B cell (primary cell): ENCODE measurements around the gene TBC1D25. TPM values are rescaled to one million over a fixed set of nuclear protein-coding genes. Genes with fewer than 3 reads are reported as not detected.

ENCODE experiments used
- ATAC-seq: fragments of 200-7000 bp; cut with Tn5 transposase; one replicate; pipeline ENCODE4 v1.10.0; 2021; ENCODE audit warnings: low read depth, mild to moderate bottlenecking, moderate number of reproducible peaks, moderate library complexity
- CTCF ChIA-PET: fragments of 350-600 bp; sonication (Branson Sonifier 250); formaldehyde crosslinking; loops from one replicate; lab custom pipeline; 2021; ENCODE audit warnings: antibody characterized with exemption, inconsistent platforms; lab: Charles Lee
- POLR2A ChIA-PET: fragments of 350-600 bp; sonication (Branson Sonifier 250); formaldehyde crosslinking; loops from one replicate; lab custom pipeline; 2021; ENCODE audit warnings: antibody characterized with exemption; lab: Charles Lee
- DNase-seq: peaks from one replicate; pipeline ENCODE4 v3.0.0; 2013
- H2AFZ ChIP-seq: 2 replicates; pipeline ENCODE4 v1.6.1; 2012; ENCODE audit warnings: mild to moderate bottlenecking, low read depth, low read length; ENCODE audit not compliant: insufficient read depth, poor library complexity, severe bottlenecking
- H3K27ac ChIP-seq, 2 donors: 1 replicate in 1 of 2; 2 replicates in 1 of 2; pipeline ENCODE4 v1.5.1; 2012 to 2013; ENCODE audit warnings: low read length in 2 of 2, mild to moderate bottlenecking in 2 of 2, moderate library complexity in 1 of 2
- H3K27me3 ChIP-seq, 4 experiments: fragments of 200-600 bp in 1 of 4; sonication (generic) in 1 of 4; replicated peaks in 1 of 4; 1 replicate in 2 of 4; 2 replicates in 2 of 4; pipeline versions ENCODE4 v1.6.1 to v1.7.0; 2013 to 2016; ENCODE audit warnings: low read length in 3 of 4, mild to moderate bottlenecking in 2 of 4, mixed read lengths in 1 of 4, moderate library complexity in 1 of 4; ENCODE audit not compliant: insufficient read depth in 4 of 4, control insufficient read depth in 3 of 4; ENCODE audit errors: control extremely low read depth in 1 of 4
- H3K36me3 ChIP-seq, 2 experiments: replicated peaks in 1 of 2; 1 replicate in 1 of 2; 2 replicates in 1 of 2; pipeline versions ENCODE4 v1.6.1 to v1.7.1; 2013; ENCODE audit warnings: low read length in 1 of 2; ENCODE audit not compliant: insufficient read depth in 2 of 2, control insufficient read depth in 1 of 2; ENCODE audit errors: control extremely low read depth in 1 of 2, extremely low read depth in 1 of 2
- H3K4me1 ChIP-seq, 2 donors: fragments of 200-600 bp in 1 of 2; sonication (generic) in 1 of 2; 1 replicate in 1 of 2; 2 replicates in 1 of 2; pipeline versions ENCODE4 v1.5.1 to v1.6.1; 2013 to 2017; ENCODE audit warnings: low read length in 2 of 2; ENCODE audit not compliant: control insufficient read depth in 2 of 2, insufficient read depth in 2 of 2
- H3K4me2 ChIP-seq: replicated peaks from 2 replicates; pipeline ENCODE3; 2012; ENCODE audit warnings: mild to moderate bottlenecking, low read depth, low read length; ENCODE audit not compliant: poor library complexity, severe bottlenecking
- H3K4me3 ChIP-seq, 5 experiments: fragments of 200-600 bp in 1 of 5; sonication (generic) in 1 of 5; 1 replicate in 3 of 5; 2 replicates in 2 of 5; pipeline versions ENCODE4 v1.5.1 to v1.7.0; 2011 to 2016; ENCODE audit warnings: low read length in 4 of 5, mild to moderate bottlenecking in 4 of 5, low read depth in 2 of 5, control low read depth in 1 of 5, moderate library complexity in 1 of 5; ENCODE audit not compliant: insufficient read depth in 1 of 5; ENCODE audit errors: control extremely low read depth in 1 of 5, extremely low read depth in 1 of 5
- H3K79me2 ChIP-seq: fragments of 200-600 bp; sonication (generic); one replicate; pipeline ENCODE4 v1.6.0; 2016; ENCODE audit warnings: low read length; ENCODE audit not compliant: control insufficient read depth, insufficient read depth
- H3K9ac ChIP-seq: fragments of 200-600 bp; sonication (generic); 2 replicates; pipeline ENCODE4 v1.6.1; 2017; ENCODE audit warnings: mild to moderate bottlenecking, low read length, moderate library complexity
- H3K9me3 ChIP-seq, 3 donors: one replicate each; pipeline versions ENCODE4 v1.6.1 to v1.7.1; 2013; ENCODE audit warnings: low read length in 2 of 3; ENCODE audit not compliant: control insufficient read depth in 2 of 3, insufficient read depth in 1 of 3; ENCODE audit errors: control extremely low read depth in 1 of 3
- H4K20me1 ChIP-seq: 2 replicates; pipeline ENCODE4 v1.6.0; 2012; ENCODE audit warnings: mild to moderate bottlenecking, low read length; ENCODE audit not compliant: insufficient read depth, control insufficient read depth, poor library complexity, severe bottlenecking
- H3K27ac Mint-ChIP-seq: one replicate; pipeline ENCODE4 v1.8.0; 2021; ENCODE audit warnings: mixed read lengths
- H3K27me3 Mint-ChIP-seq: one replicate; pipeline ENCODE4 v1.8.0; 2021; ENCODE audit warnings: mixed read lengths
- H3K4me1 Mint-ChIP-seq: one replicate; pipeline ENCODE4 v1.8.0; 2021; ENCODE audit warnings: mixed read lengths
- H3K4me3 Mint-ChIP-seq: one replicate; pipeline ENCODE4 v1.8.0; 2021; ENCODE audit warnings: mixed read lengths
- H3K9me3 Mint-ChIP-seq: one replicate; pipeline ENCODE4 v1.8.0; 2022; ENCODE audit warnings: mixed read lengths; ENCODE audit not compliant: insufficient read depth
- EZH2 ChIP-seq: IDR thresholded peaks from 2 replicates; pipeline ENCODE4 v1.6.1; 2012; ENCODE audit warnings: borderline replicate concordance, low read depth, mild to moderate bottlenecking, moderate library complexity, low read length; ENCODE audit not compliant: insufficient read depth, poor library complexity, severe bottlenecking
- WGBS: methylation state at CpG from one replicate; pipeline ENCODE4 v1.1.5; 2013; ENCODE audit warnings: missing lambda C conversion rate; ENCODE audit not compliant: insufficient coverage; 5-methylcytosine and 5-hydroxymethylcytosine counted together
- intact Hi-C: fragments of 100-400 bp; cut with micrococcal nuclease; formaldehyde crosslinking; loops from one replicate; pipeline ENCODE4 v1.10.0; 2022
- polyA plus RNA-seq: library from polyadenylated mRNA; depleted of rRNA; stranded (reverse); fragments of >200 nt; gene quantifications from 2 replicates; pipeline ENCODE4 v1.2.3, GENCODE V29; 2012
- total RNA-seq, 2 donors: library from RNA; stranded (reverse); fragments of 120-200 nt in 1 of 2; gene quantifications; 1 replicate in 1 of 2; 2 replicates in 1 of 2; pipeline versions ENCODE4 v1.2.3 to v1.2.4, GENCODE V29; 2013 to 2022
- TF ChIP-seq, protein P1 (sequence below): fragments of 200-600 bp; IDR thresholded peaks from one replicate; pipeline ENCODE4 v1.8.0; 2022; ENCODE audit warnings: antibody characterized with exemption, mild to moderate bottlenecking

The TBC1D25 gene
- total and polyA plus RNA-seq, 2 donors (not counting 1 experiment from before 2014, with no cell fraction given): 24.6 to 31.5 TPM

DNA sequence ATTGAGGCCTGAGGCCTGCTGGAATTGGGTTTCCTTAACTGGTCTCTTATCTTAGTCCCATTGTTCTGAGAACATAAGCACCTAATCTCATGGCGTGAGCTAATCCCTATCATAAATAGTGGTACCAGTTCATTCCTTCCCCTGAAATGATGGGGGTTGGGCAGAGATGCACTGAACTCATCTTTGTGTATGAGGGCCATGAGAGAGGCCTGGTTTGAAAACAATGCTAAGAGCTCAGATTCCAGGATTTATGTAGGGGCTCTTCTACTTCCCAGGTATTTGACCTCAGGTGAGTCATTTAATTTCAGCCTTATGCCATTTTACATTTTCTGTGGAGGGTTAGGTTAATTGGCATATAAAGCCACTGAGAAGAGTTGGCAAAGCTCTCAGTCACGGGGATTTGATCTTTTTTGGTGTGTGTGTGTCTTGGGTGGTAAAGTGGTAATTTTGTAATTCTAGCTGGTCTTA lies 39.2 kb downstream of the TBC1D25 start:
- peaks cover 13% of the 10 kb centered on the region for H3K79me2 ChIP-seq
- Mint-ChIP-seq H3K4me3 (no peak overlapping the region), H3K9me3 (no peaks in the 10 kb centered on the region), H3K27ac (peak overlapping the region; percentile 32), H3K4me1 (peaks cover 16% of the 10 kb centered on the region), H3K27me3 (no peaks in the 10 kb centered on the region)
- no peak overlapping the region for H3K4me2 ChIP-seq
- no peak overlapping the region for H3K27ac ChIP-seq
- WGBS: 100% methylated on average over 1 of the region's 2 CpGs
- ChIA-PET CTCF (no interaction called here), POLR2A (interaction anchor here (0.6 kb wide), 1 partner anchor 1204 kb away, joined by 10 read pairs; no protein-coding TSS in a partner anchor)
- peaks cover 0 to 47% of the 10 kb centered on the region in 2 experiments for H3K36me3 ChIP-seq
- peaks cover 15 to 18% of the 10 kb centered on the region in 2 donors for H3K4me1 ChIP-seq
- H3K9ac ChIP-seq: no peak overlapping the region
- intact Hi-C loops: loop anchor here (10.0 kb wide), 1 partner anchor 924 kb away; the partner anchor contains the start of genes ELK1 and UXT
- DNase-seq (no peak), ATAC-seq (no peak)
- no peak overlapping the region for H3K4me3 ChIP-seq
- no peak overlapping the region for H2AFZ ChIP-seq
- H3K27me3 ChIP-seq: no peaks in the 10 kb centered on the region
- peaks cover 7% of the 10 kb centered on the region for H4K20me1 ChIP-seq
- no peak for TF ChIP-seq EZH2
- TF ChIP-seq, protein P1, sequence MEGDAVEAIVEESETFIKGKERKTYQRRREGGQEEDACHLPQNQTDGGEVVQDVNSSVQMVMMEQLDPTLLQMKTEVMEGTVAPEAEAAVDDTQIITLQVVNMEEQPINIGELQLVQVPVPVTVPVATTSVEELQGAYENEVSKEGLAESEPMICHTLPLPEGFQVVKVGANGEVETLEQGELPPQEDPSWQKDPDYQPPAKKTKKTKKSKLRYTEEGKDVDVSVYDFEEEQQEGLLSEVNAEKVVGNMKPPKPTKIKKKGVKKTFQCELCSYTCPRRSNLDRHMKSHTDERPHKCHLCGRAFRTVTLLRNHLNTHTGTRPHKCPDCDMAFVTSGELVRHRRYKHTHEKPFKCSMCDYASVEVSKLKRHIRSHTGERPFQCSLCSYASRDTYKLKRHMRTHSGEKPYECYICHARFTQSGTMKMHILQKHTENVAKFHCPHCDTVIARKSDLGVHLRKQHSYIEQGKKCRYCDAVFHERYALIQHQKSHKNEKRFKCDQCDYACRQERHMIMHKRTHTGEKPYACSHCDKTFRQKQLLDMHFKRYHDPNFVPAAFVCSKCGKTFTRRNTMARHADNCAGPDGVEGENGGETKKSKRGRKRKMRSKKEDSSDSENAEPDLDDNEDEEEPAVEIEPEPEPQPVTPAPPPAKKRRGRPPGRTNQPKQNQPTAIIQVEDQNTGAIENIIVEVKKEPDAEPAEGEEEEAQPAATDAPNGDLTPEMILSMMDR: no peak
- H3K9me3 ChIP-seq: no peaks in the 10 kb centered on the region

DNA sequence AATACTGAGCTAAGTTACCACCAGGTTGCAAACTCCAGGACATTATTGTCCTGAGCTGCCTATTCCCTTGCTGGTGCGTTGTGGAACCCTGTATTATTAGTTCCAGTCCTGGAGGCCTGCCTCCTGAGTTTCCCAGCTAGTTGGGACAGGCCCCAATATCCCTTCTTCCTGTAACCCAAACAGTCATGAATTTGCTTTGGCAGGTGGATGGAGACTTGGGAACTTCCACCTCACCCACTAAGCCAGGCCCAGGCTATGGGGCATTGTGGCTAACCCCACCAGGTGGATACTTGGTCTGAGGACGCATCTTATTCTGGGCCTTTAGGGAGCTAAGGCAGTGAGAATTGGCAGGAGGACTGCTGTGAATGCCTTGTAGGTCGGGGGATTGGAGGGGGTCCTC lies 39.7 kb downstream of the TBC1D25 start:
- no peaks in the 10 kb centered on the region for H3K9me3 ChIP-seq
- ATAC-seq: no peak
- H3K4me1 Mint-ChIP-seq: peaks cover 10% of the 10 kb centered on the region
- no CpG with 5 or more reads among the region's 3 CpGs for WGBS
- peaks cover 0 to 47% of the 10 kb centered on the region in 2 experiments for H3K36me3 ChIP-seq
- H3K27ac ChIP-seq: peak overlapping the region in 1 of 2 donors; percentile 23
- intact Hi-C loops: loop anchor here (10.0 kb wide), 1 partner anchor 924 kb away; the partner anchor contains the start of genes ELK1 and UXT
- H3K27ac Mint-ChIP-seq: no peak overlapping the region
- peaks cover 12 to 16% of the 10 kb centered on the region in 2 donors for H3K4me1 ChIP-seq
- H3K79me2 ChIP-seq: peaks cover 13% of the 10 kb centered on the region
- POLR2A ChIA-PET: interaction anchor here (0.6 kb wide), 1 partner anchor 1204 kb away, joined by 10 read pairs; no protein-coding TSS in a partner anchor
- peaks cover 7% of the 10 kb centered on the region for H4K20me1 ChIP-seq
- DNase-seq: no peak
- no peaks in the 10 kb centered on the region for H3K9me3 Mint-ChIP-seq
- H3K4me2 ChIP-seq: no peak overlapping the region
- H3K4me3 ChIP-seq: no peak overlapping the region
- no peaks in the 10 kb centered on the region for H3K27me3 Mint-ChIP-seq
- H3K27me3 ChIP-seq: no peaks in the 10 kb centered on the region
- H2AFZ ChIP-seq: no peak overlapping the region
- no peak for TF ChIP-seq EZH2
- TF ChIP-seq, protein P1: no peak
- H3K9ac ChIP-seq: no peak overlapping the region
- H3K4me3 Mint-ChIP-seq: no peak overlapping the region
- CTCF ChIA-PET: no interaction called here
